Adrenal gland (tissue), 12 donors: ENCODE measurements around the gene CEP43. TPM values are rescaled to one million over a fixed set of nuclear protein-coding genes. Genes with fewer than 3 reads are reported as not detected.
"Not testable (repeated sequence)": the region's sequence is repeated elsewhere in the genome, so short reads cannot be mapped to it uniquely, and the experiment has no call there.

Source experiments
- DNase-seq, 7 donors: peaks; one replicate each; pipeline ENCODE4 v3.0.0-alpha.2; 2019 to 2020
- H3K27ac ChIP-seq, 5 donors: fragments of 200-600 bp; sonication (generic) in 4 of 5; 1 replicate in 3 of 5; 2 replicates in 2 of 5; pipeline versions ENCODE4 v1.5.1 to v1.8.0; 2016 to 2020; ENCODE audit warnings: mild to moderate bottlenecking in 1 of 5
- H3K27me3 ChIP-seq: fragments of 200-600 bp; 2 replicates; pipeline ENCODE4 v1.8.0; 2021
- H3K36me3 ChIP-seq, 2 donors: fragments of 200-600 bp; replicated peaks in 1 of 2; 1 replicate in 1 of 2; 2 replicates in 1 of 2; pipeline versions ENCODE4 v1.5.1 to v1.8.0; 2018 to 2022
- H3K4me1 ChIP-seq, 2 donors: fragments of 200-600 bp; replicated peaks in 1 of 2; 1 replicate in 1 of 2; 2 replicates in 1 of 2; pipeline versions ENCODE4 v1.5.1 to v1.8.0; 2018 to 2021
- H3K4me3 ChIP-seq, 4 donors: fragments of 200-600 bp; sonication (generic) in 3 of 4; one replicate each; pipeline ENCODE4 v1.5.1; 2016 to 2018
- H3K9me3 ChIP-seq, 3 donors: fragments of 200-600 bp; sonication (generic) in 1 of 3; replicated peaks in 1 of 3; 1 replicate in 2 of 3; 2 replicates in 1 of 3; pipeline versions ENCODE4 v1.5.1 to v1.8.0; 2016 to 2021
- POLR2A ChIP-seq, 2 donors: fragments of 450-650 bp; IDR thresholded peaks; one replicate each; pipeline ENCODE4 v1.6.1; 2017; ENCODE audit warnings: antibody characterized with exemption in 2 of 2, mild to moderate bottlenecking in 2 of 2, moderate library complexity in 1 of 2
- WGBS, 4 donors: extraction: QIAGEN DNeasy Blood & Tissue Kit in 2 of 4; methylation state at CpG; one replicate each; pipeline versions ENCODE4 v1.1.5 to v1.1.7; 2013 to 2017; 5-methylcytosine and 5-hydroxymethylcytosine counted together
- intact Hi-C, 2 donors: fragments of 100-400 bp; cut with DNase I; formaldehyde crosslinking; loops; one replicate each; pipeline versions ENCODE4 v1.14.1 to v1.15.0; 2022 to 2023
- polyA plus RNA-seq, 3 donors: library from polyadenylated mRNA; stranded (reverse); fragments of 200-250 nt in 2 of 3; fragments of 350-450 nt in 1 of 3; fragmentation: Illumina TruSeq in 1 of 3; extraction: RNeasy Lipid Tissue Mini Kit (QIAGEN cat#74804) in 1 of 3; gene quantifications; one replicate each; pipeline ENCODE4 v1.2.3, GENCODE V29; 2013 to 2014
- total RNA-seq, 9 donors: library from RNA; depleted of rRNA in 4 of 9; stranded (reverse); fragments of >200 nt in 4 of 9; fragments of 120-200 nt in 1 of 9; fragmentation: NEBNext Ultra II Directional in 1 of 9; extraction: Animal tissue kit (Norgen Biotek cat#: 25700) in 1 of 9; gene quantifications; one replicate each; pipeline versions ENCODE4 v1.1.0 to v1.2.4, GENCODE V29; 2013 to 2023
- TF ChIP-seq, protein P1 (sequence below), 6 experiments: fragments of 450-650 bp in 4 of 6; fragments of 200-600 bp in 2 of 6; sonication (generic) in 1 of 6; IDR thresholded peaks; 1 replicate in 5 of 6; 2 replicates in 1 of 6; pipeline versions ENCODE4 v1.5.1 to v1.8.0; 2016 to 2021; ENCODE audit warnings: antibody characterized with exemption in 6 of 6, mild to moderate bottlenecking in 2 of 6, moderate library complexity in 1 of 6
- donor health status: healthy with polysubstance abuse.
- donor health status: Bipolar disorder and iron deficiency.
- donor health status: DM: yes; HTN: yes; CAD: no.
- donor health status: DM: no; HTN: no; CAD: no.
- donor health status: DM: no; HTN: no; CAD: no.
- donor health status: DM: yes; HTN: yes; CAD: no.

CEP43 gene
- total and polyA plus RNA-seq, 12 donors = 10.1 to 36.7 (median 16.6) TPM

DNA sequence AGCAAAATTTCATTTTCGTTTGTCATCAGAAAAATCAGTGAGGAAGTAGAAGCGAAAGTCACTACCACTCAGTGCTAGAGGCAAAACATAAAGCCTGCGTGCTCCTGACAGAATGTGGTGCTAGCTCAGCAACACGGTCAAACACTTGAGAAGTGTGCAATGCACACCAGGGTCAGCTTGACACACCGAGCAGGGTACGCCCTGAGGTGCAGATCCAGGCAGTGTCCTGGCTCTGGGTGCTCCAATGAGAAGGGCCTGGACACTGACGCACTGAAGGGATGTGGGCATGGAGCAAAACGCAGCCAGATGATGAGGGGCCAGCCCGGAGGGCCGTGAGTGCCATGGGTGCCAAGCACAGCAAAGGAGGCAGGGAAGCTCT lies 48.8 kb upstream of the CEP43 start:
- Histone ChIP-seq H3K36me3 (peaks cover 0 to 10% of the 10 kb centered on the region in 2 donors), H3K9me3 (no peaks in the 10 kb centered on the region), H3K27ac (peak overlapping the region in 3 of 5 donors; percentile 16 to 75 (median 67)), H3K4me1 (peaks cover under 1 to 5% of the 10 kb centered on the region in 2 donors), H3K27me3 (no peaks in the 10 kb centered on the region), H3K4me3 (no peak overlapping the region)
- TF ChIP-seq, protein P1, sequence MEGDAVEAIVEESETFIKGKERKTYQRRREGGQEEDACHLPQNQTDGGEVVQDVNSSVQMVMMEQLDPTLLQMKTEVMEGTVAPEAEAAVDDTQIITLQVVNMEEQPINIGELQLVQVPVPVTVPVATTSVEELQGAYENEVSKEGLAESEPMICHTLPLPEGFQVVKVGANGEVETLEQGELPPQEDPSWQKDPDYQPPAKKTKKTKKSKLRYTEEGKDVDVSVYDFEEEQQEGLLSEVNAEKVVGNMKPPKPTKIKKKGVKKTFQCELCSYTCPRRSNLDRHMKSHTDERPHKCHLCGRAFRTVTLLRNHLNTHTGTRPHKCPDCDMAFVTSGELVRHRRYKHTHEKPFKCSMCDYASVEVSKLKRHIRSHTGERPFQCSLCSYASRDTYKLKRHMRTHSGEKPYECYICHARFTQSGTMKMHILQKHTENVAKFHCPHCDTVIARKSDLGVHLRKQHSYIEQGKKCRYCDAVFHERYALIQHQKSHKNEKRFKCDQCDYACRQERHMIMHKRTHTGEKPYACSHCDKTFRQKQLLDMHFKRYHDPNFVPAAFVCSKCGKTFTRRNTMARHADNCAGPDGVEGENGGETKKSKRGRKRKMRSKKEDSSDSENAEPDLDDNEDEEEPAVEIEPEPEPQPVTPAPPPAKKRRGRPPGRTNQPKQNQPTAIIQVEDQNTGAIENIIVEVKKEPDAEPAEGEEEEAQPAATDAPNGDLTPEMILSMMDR (IDR thresholded peaks at IDR 0.05) = no peak
- TF ChIP-seq POLR2A (IDR thresholded peaks at IDR 0.05) = no peak
- WGBS, 4 donors = 75 to 80% (median 78%) methylated on average over 9 to 10 of the region's 10 CpGs
- intact Hi-C loops = no loop called here
- peak in 1 of 7 donors; percentile 35 for DNase-seq

GRCh38 chr6:166950892-166951669 lies 48.1 kb upstream of the CEP43 start:
- Histone ChIP-seq H3K4me1 (peaks cover 7 to 10% of the 10 kb centered on the region in 2 donors), H3K27ac (peak overlapping the region in 3 of 5 donors; percentile 16 to 75 (median 67))
- H3K36me3 ChIP-seq, intact Hi-C loops, H3K27me3 ChIP-seq, H3K9me3 ChIP-seq, H3K4me3 ChIP-seq: not testable (repeated sequence)
- TF ChIP-seq, protein P1 (IDR thresholded peaks at IDR 0.05) = peak in 5 of 6 experiments; percentile 33 to 59 (median 50)
- WGBS, 4 donors = 70 to 78% (median 74%) methylated on average over 17 of the region's 17 CpGs
- peak; percentile 45 to 91 (median 58) for DNase-seq

- intact Hi-C loops = no loop called here
- peak overlapping the region in 1 of 5 donors; percentile 75 for H3K27ac ChIP-seq
- H3K27me3 ChIP-seq = no peaks in the 10 kb centered on the region
- TF ChIP-seq, protein P1 (IDR thresholded peaks at IDR 0.05) = no peak
- no peak for TF ChIP-seq POLR2A (IDR thresholded peaks at IDR 0.05)
- H3K4me1 ChIP-seq = peaks cover 7 to 10% of the 10 kb centered on the region in 2 donors
- WGBS, 4 donors = 89 to 95% (median 93%) methylated on average over 3 of the region's 3 CpGs
- no peaks in the 10 kb centered on the region for H3K9me3 ChIP-seq
- no peak for DNase-seq
- H3K4me3 ChIP-seq = no peak overlapping the region
- H3K36me3 ChIP-seq = peaks cover 0 to 3% of the 10 kb centered on the region in 2 donors
These were observed 47.5 kb upstream of the CEP43 start for GRCh38 chr6:166951670-166952060.

GRCh38 chr6:166952121-166952520 lies 47.1 kb upstream of the CEP43 start:
- peaks cover 0 to 3% of the 10 kb centered on the region in 2 donors for H3K36me3 ChIP-seq
- TF ChIP-seq POLR2A (IDR thresholded peaks at IDR 0.05) = no peak
- TF ChIP-seq, protein P1 (IDR thresholded peaks at IDR 0.05) = no peak
- no peaks in the 10 kb centered on the region for H3K9me3 ChIP-seq
- intact Hi-C loops = no loop called here
- DNase-seq = no peak
- H3K4me1 ChIP-seq = peaks cover 7 to 13% of the 10 kb centered on the region in 2 donors
- 83 to 95% (median 89%) methylated on average over 6 to 12 of the region's 12 CpGs for WGBS, 4 donors
- H3K27ac ChIP-seq = no peak overlapping the region
- no peak overlapping the region for H3K4me3 ChIP-seq
- no peaks in the 10 kb centered on the region for H3K27me3 ChIP-seq
